MM.1S (cell line): Measurements from ENCODE around the gene SMAD7.

Experiments used
- EZH2phosphoT487 ChIP-seq: fragments of 300-600 bp; sonication (generic); IDR thresholded peaks from 2 replicates; pipeline ENCODE4 v1.6.1; 2018; ENCODE audit warnings: antibody characterized with exemption, low read length
- TF ChIP-seq, protein P1 (sequence below): fragments of 300-600 bp; sonication (generic); IDR thresholded peaks from 2 replicates; pipeline ENCODE4 v1.5.1; 2016; ENCODE audit warnings: antibody characterized with exemption, low read length, mixed read lengths

DNA sequence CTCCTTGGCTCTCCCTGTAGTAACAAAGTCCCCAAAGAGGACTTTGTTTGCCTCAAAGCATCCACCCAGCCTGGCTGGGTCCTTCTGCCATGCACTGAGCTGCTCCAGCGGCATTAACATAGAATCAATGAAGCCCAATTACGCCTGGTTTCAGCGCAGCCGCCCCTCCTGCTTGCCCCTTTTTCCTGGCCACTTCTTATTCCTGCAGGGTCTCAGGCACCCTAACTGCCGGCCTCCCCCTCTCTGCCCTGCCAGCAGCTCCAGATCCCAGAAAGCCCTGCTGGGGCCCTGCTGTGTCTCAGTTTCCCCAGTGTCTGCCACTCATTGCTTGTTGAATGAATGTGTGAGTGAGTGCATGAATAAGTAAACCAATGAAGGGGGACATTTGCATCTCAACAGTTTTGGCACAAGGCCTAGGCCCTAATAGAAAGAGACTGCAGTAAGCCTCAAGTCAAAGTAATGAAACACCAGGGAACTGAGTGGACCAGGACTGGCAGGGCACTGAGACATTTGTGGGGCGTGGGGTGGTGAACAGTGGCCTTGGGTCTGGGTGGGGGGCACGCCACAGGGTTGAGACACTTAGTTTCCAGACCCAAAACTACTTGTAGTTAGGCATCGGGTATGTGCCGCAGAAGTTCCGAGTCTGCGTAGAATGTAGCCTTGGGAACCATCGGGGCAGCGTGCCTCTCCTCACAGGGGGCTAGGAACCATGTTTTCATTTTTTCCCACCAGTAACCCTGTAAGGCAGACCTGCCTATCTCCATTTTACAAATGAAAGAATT lies 60.6 kb downstream of the SMAD7 start:
- TF ChIP-seq, protein P1, sequence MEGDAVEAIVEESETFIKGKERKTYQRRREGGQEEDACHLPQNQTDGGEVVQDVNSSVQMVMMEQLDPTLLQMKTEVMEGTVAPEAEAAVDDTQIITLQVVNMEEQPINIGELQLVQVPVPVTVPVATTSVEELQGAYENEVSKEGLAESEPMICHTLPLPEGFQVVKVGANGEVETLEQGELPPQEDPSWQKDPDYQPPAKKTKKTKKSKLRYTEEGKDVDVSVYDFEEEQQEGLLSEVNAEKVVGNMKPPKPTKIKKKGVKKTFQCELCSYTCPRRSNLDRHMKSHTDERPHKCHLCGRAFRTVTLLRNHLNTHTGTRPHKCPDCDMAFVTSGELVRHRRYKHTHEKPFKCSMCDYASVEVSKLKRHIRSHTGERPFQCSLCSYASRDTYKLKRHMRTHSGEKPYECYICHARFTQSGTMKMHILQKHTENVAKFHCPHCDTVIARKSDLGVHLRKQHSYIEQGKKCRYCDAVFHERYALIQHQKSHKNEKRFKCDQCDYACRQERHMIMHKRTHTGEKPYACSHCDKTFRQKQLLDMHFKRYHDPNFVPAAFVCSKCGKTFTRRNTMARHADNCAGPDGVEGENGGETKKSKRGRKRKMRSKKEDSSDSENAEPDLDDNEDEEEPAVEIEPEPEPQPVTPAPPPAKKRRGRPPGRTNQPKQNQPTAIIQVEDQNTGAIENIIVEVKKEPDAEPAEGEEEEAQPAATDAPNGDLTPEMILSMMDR = no peak
- no peak for TF ChIP-seq EZH2phosphoT487
